Fibroblast of lung (primary cell): ENCODE data around the gene ARMH3. TPM values are rescaled to one million over a fixed set of nuclear protein-coding genes. Genes with fewer than 3 reads are reported as not detected.

Source experiments
- DNase-seq, 2 donors: peaks; one replicate each; pipeline versions ENCODE4 v3.0.0 to v3.0.0-alpha.2; 2010; ENCODE audit warnings: low read depth in 2 of 2
- H2AFZ ChIP-seq: 2 replicates; pipeline ENCODE4 v1.5.1; 2012; ENCODE audit warnings: low read length, control low read depth, inconsistent platforms
- H3K27ac ChIP-seq: 2 replicates; pipeline ENCODE4 v1.5.1; 2011; ENCODE audit warnings: low read length, control low read depth; ENCODE audit not compliant: insufficient read depth
- H3K27me3 ChIP-seq: 2 replicates; pipeline ENCODE4 v1.5.1; 2011; ENCODE audit warnings: mild to moderate bottlenecking, low read length; ENCODE audit not compliant: control insufficient read depth, insufficient read depth
- H3K36me3 ChIP-seq: 2 replicates; pipeline ENCODE4 v1.5.1; 2011; ENCODE audit warnings: low read length; ENCODE audit not compliant: control insufficient read depth, insufficient read depth
- H3K4me1 ChIP-seq: 2 replicates; pipeline ENCODE4 v1.5.1; 2011; ENCODE audit warnings: low read length; ENCODE audit not compliant: control insufficient read depth, insufficient read depth; ENCODE audit errors: extremely low read depth
- H3K4me2 ChIP-seq: 2 replicates; pipeline ENCODE4 v1.5.1; 2011; ENCODE audit warnings: low read length, control low read depth; ENCODE audit not compliant: insufficient read depth; ENCODE audit errors: extremely low read depth
- H3K4me3 ChIP-seq, 4 experiments: fragments of 200-600 bp in 1 of 4; sonication (generic) in 1 of 4; replicated peaks in 1 of 4; 2 replicates each; pipeline ENCODE4 v1.5.1; 2011 to 2016; ENCODE audit warnings: low read length in 4 of 4, low read depth in 3 of 4, mild to moderate bottlenecking in 3 of 4, control low read depth in 2 of 4, inconsistent platforms in 1 of 4, mixed read lengths in 1 of 4; ENCODE audit not compliant: insufficient read depth in 1 of 4; ENCODE audit errors: control extremely low read depth in 1 of 4
- H3K79me2 ChIP-seq: 2 replicates; pipeline ENCODE4 v1.5.1; 2012; ENCODE audit warnings: mild to moderate bottlenecking, low read length, inconsistent platforms; ENCODE audit not compliant: control insufficient read depth, insufficient read depth
- H3K9ac ChIP-seq: 2 replicates; pipeline ENCODE4 v1.5.1; 2011; ENCODE audit warnings: mild to moderate bottlenecking, low read length, control low read depth; ENCODE audit not compliant: insufficient read depth
- H3K9me3 ChIP-seq: 2 replicates; pipeline ENCODE4 v1.5.1; 2012; ENCODE audit warnings: low read depth, low read length; ENCODE audit not compliant: control insufficient read depth, insufficient read depth
- H4K20me1 ChIP-seq: 2 replicates; pipeline ENCODE4 v1.5.1; 2011; ENCODE audit warnings: low read length; ENCODE audit not compliant: control insufficient read depth, insufficient read depth; ENCODE audit errors: extremely low read depth
- EZH2 ChIP-seq: IDR thresholded peaks from 2 replicates; pipeline ENCODE4 v1.5.1; 2012; ENCODE audit warnings: low read length, control low read depth, mild to moderate bottlenecking; ENCODE audit errors: missing control alignments
- polyA plus RNA-seq, 2 donors: library from polyadenylated mRNA; depleted of rRNA in 1 of 2; stranded (reverse) in 1 of 2; unstranded in 1 of 2; fragments of >200 nt; gene quantifications; 2 replicates each; pipeline ENCODE4 v1.2.1, GENCODE V29; 2011 to 2012; ENCODE audit warnings: missing spikeins in 1 of 2
- total RNA-seq: library from RNA; depleted of rRNA; stranded (reverse); fragments of >200 nt; gene quantifications from 2 replicates; pipeline ENCODE4 v1.2.1, GENCODE V29; 2014
- TF ChIP-seq, protein P1 (sequence below), 2 donors: IDR thresholded peaks in 1 of 2; conservative IDR thresholded peaks in 1 of 2; 1 replicate in 1 of 2; 2 replicates in 1 of 2; pipeline ENCODE4 v1.5.1; 2011 to 2012; ENCODE audit warnings: low read length in 2 of 2, control low read depth in 1 of 2, inconsistent platforms in 1 of 2, low read depth in 1 of 2, mild to moderate bottlenecking in 1 of 2

ARMH3 gene
- total and polyA plus RNA-seq, 2 donors (not counting 1 experiment from before 2014, with no cell fraction given): 14.5 to 16.4 TPM

DNA sequence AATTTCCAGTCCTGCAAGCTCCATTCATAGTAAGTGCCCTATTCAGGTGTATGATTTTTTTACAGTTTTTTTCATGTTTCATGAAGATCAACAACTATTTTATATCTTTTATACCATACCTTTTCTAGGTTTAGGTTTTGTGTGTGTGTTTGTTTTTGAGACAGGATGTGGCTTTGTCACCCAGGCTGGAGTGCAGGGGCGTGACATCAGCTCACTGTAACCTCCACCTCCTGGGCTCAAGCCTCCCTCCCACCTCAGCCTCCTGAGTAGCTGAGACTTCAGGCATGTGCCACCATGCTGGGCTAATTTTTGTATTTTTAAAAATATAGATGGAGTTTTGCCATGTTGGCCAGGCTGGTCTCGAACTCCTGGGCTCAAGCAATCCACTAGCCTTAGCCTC, 35.0 kb downstream of the ARMH3 start:
- DNase-seq: no peak
- H3K4me2 ChIP-seq: no peak overlapping the region

DNA sequence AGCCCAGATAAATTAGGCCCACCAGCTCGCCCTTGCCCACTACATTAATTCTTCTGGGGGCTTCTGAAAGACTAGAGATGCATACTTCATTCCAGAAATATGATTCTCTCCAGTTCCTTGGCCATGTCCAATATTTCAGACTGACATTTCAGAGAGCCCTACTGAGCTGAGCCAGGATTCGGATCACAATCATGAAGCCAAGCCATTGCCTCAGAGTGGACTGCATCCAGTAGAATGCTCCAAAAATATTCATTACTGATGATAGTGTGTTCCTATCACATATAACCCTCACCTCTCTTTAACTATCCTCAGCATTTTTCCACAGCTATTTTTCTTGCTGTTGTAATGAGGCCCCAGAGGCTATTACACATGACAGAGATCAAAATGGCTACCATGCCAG, 38.7 kb downstream of the ARMH3 start:
- no peaks in the 10 kb centered on the region for H3K9me3 ChIP-seq
- H3K36me3 ChIP-seq: peaks cover 4% of the 10 kb centered on the region
- no peak overlapping the region for H3K4me3 ChIP-seq
- TF ChIP-seq EZH2: no peak
- TF ChIP-seq, protein P1, sequence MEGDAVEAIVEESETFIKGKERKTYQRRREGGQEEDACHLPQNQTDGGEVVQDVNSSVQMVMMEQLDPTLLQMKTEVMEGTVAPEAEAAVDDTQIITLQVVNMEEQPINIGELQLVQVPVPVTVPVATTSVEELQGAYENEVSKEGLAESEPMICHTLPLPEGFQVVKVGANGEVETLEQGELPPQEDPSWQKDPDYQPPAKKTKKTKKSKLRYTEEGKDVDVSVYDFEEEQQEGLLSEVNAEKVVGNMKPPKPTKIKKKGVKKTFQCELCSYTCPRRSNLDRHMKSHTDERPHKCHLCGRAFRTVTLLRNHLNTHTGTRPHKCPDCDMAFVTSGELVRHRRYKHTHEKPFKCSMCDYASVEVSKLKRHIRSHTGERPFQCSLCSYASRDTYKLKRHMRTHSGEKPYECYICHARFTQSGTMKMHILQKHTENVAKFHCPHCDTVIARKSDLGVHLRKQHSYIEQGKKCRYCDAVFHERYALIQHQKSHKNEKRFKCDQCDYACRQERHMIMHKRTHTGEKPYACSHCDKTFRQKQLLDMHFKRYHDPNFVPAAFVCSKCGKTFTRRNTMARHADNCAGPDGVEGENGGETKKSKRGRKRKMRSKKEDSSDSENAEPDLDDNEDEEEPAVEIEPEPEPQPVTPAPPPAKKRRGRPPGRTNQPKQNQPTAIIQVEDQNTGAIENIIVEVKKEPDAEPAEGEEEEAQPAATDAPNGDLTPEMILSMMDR (conservative IDR thresholded peaks at IDR 0.05 in 1 of 2, IDR thresholded peaks at IDR 0.05 in 1 of 2; ENCODE audit: low read depth in 1 of 2, low read length in 2 of 2): no peak
- no peak overlapping the region for H3K27ac ChIP-seq
- H4K20me1 ChIP-seq: no peaks in the 10 kb centered on the region
- H3K9ac ChIP-seq: no peak overlapping the region
- H3K27me3 ChIP-seq: no peaks in the 10 kb centered on the region
- no peak overlapping the region for H2AFZ ChIP-seq
- no peak for DNase-seq
- no peaks in the 10 kb centered on the region for H3K4me1 ChIP-seq
- no peaks in the 10 kb centered on the region for H3K79me2 ChIP-seq
- H3K4me2 ChIP-seq: no peak overlapping the region

More for the DNA sequence above, 35.0 kb downstream of the ARMH3 start:
- Histone ChIP-seq H3K27me3 (no peaks in the 10 kb centered on the region), H2AFZ (no peak overlapping the region), H3K4me3 (no peak overlapping the region), H3K9ac (no peak overlapping the region), H3K9me3 (no peaks in the 10 kb centered on the region), H3K79me2 (no peaks in the 10 kb centered on the region), H3K27ac (no peak overlapping the region), H3K4me1 (no peaks in the 10 kb centered on the region), H4K20me1 (no peaks in the 10 kb centered on the region), H3K36me3 (peaks cover 2% of the 10 kb centered on the region)
- TF ChIP-seq, protein P1 (conservative IDR thresholded peaks at IDR 0.05 in 1 of 2, IDR thresholded peaks at IDR 0.05 in 1 of 2; ENCODE audit: low read depth in 1 of 2, low read length in 2 of 2): no peak
- no peak for TF ChIP-seq EZH2

DNA sequence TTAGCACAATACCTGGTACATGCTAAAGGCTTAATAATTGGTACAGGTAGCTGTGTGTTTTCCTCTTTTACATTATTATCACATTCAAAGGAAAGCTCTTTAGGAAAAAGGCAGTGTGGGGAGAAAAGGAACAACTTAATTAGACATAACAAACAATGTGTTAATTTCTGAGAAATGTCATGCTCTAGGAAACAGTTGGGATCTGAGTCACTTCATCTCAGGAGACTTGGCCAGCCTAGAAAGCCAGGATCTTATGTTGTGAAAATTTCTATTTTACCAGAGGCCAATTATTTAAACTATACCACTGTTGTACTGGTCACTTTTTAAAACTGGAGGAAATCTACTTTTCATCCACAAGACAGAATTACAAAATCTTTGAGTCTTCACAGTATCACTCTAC, 39.6 kb downstream of the ARMH3 start:
- Histone ChIP-seq H3K4me2 (no peak overlapping the region), H3K27me3 (no peaks in the 10 kb centered on the region), H3K27ac (no peak overlapping the region), H3K4me1 (no peaks in the 10 kb centered on the region), H3K36me3 (peaks cover 4% of the 10 kb centered on the region), H3K9ac (no peak overlapping the region), H4K20me1 (no peaks in the 10 kb centered on the region), H3K79me2 (no peaks in the 10 kb centered on the region), H3K9me3 (no peaks in the 10 kb centered on the region), H2AFZ (no peak overlapping the region), H3K4me3 (no peak overlapping the region)
- no peak for DNase-seq
- no peak for TF ChIP-seq EZH2
- TF ChIP-seq, protein P1 (conservative IDR thresholded peaks at IDR 0.05 in 1 of 2, IDR thresholded peaks at IDR 0.05 in 1 of 2; ENCODE audit: low read depth in 1 of 2, low read length in 2 of 2): no peak
